ENCODE data around the gene DDX51.
"Not testable (repeated sequence)": the region's sequence is repeated elsewhere in the genome, so short reads cannot be mapped to it uniquely, and the experiment has no call there.

The DDX51 gene

GRCh38 chr12:132140918-132141841, 2.9 kb downstream of the DDX51 start:
- no peak for DNase-seq (ENCODE audit: low read depth)

DNA sequence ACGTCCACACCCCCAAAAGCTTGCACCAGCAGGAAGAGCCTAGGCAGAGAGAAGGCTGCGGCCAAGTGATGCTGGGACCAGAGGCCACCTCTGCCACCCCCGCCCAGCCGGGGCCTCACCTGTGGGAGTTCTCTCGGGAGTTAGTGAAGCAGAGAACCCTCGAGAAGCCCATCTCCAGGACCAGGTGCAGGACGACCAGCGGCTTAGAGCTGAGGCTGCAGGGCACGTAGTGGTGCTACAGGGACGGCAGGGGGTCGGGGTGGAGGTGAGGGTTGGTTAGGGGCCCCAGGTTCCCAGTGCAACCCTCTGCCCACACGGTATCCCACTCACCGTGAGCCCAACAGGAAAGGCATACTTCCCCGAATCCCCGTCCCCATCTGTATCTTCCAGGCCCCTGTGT, 3.6 kb downstream of the DDX51 start:
- no peak for DNase-seq (ENCODE audit: low read depth)

- DNase-seq (ENCODE audit: low read depth) = no peak
These were observed 4.2 kb downstream of the DDX51 start for GRCh38 chr12:132139912-132140311.

GRCh38 chr12:132138941-132139871, 4.9 kb downstream of the DDX51 start:
- DNase-seq (ENCODE audit: low read depth) = no peak

- no peak for DNase-seq (ENCODE audit: low read depth)
These were observed 6.5 kb downstream of the DDX51 start for GRCh38 chr12:132137483-132138125.

GRCh38 chr12:132136226-132136625, 7.9 kb downstream of the DDX51 start:
- not testable (repeated sequence) for DNase-seq (ENCODE audit: low read depth)

GRCh38 chr12:132134653-132135183, 9.4 kb downstream of the DDX51 start:
- not testable (repeated sequence) for DNase-seq (ENCODE audit: low read depth)

DNA sequence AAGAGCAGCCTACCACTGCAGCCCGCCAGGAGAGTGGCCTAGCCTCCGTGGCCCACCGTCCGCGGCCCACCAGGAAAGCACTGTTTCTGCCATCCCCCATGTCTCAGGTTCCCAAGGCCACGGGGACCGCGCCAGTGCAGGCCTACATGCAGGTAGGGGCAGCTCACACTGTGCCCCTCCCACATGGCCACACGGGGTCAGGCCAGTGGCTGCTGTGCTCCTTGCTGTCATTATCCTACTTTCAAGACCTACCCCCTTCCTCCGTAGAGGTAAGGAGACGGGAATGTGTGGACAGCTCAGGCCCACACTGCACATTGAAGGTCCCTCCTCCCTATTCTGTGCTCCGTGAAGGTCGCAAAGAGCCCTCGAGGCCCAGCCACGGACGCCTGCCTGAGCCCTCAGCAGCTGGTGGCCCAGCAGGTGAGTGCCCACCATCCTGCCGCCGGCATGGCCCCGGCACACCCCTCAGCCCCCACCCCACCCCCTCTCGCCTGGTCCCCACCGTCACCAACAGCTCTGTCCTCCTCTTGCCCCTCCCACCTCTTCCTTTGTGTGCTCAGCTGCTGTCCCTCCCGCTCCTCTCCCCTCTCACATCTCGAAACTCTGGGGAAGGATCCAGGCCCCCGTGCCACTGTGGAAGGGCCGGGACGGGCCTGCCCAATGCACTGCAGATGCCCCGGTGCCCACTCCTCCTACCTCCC, 10.0 kb downstream of the DDX51 start:
- DNase-seq (ENCODE audit: low read depth) = no peak

GRCh38 chr12:132132609-132133430, 11.3 kb downstream of the DDX51 start:
- no peak for DNase-seq (ENCODE audit: low read depth)

- no peak for DNase-seq (ENCODE audit: low read depth)
These were observed 12.2 kb downstream of the DDX51 start for GRCh38 chr12:132131952-132132351.

DNA sequence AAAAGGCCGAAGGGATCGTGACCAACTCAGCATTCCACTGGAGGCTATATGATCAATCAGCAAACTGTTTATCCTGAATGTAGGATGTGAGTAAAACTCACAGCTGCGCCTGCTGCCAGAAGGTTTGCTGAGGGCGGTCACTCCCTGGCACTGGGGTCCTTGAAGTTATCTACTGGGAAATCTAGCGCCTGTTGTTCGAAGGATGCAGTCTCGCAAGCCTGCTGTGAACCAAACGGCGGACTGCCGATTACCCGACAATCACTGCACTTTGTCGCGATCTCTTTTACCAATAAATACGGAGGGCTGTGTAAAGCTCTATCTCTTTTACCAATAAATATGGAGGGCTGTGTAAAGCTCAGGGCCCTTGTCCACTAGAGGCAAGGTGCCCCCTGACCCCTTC, 12.9 kb downstream of the DDX51 start:
- no peak for DNase-seq (ENCODE audit: low read depth)

DNA sequence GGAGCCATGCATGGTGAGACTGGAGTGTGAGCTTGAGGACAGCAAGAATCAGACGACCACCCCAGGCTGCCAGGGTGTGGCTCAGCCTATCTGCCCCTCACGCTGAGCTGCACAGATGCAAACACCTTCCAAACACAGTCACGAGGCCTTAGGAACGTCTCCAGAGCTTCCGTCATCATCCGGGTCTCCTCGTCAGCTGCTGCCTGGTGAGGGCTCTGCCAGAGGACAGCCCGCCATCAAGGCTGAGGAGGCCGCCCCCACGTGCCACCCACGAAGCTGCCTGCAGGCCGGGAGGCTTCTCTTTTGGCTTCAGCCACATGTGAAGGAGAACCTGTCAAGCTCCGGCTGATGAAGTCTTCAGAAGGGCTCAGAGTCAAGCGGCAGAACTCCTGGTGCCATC, 13.4 kb downstream of the DDX51 start:
- no peak for DNase-seq (ENCODE audit: low read depth)

DNA sequence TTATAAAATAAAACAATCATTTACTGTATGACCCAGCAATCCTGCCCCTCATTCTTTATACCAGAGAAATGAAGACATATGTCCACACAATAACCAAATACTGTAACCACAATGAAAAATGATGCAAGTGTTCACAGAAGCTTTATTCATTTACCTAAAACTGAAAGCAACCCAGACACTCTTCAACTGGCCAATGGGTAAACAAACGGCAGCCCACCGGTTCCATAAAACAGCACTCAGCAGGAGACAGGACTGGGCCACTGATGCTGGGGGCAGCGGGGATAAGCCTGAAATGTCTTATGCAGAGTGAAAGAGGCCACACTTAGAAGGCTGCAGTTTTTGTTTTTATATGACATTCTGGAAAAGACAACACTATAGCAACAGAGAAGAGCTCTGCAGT, 15.1 kb downstream of the DDX51 start:
- DNase-seq (ENCODE audit: low read depth) = no peak

- no peak for DNase-seq (ENCODE audit: low read depth)
These were observed 17.1 kb downstream of the DDX51 start for GRCh38 chr12:132127041-132127440.

DNA sequence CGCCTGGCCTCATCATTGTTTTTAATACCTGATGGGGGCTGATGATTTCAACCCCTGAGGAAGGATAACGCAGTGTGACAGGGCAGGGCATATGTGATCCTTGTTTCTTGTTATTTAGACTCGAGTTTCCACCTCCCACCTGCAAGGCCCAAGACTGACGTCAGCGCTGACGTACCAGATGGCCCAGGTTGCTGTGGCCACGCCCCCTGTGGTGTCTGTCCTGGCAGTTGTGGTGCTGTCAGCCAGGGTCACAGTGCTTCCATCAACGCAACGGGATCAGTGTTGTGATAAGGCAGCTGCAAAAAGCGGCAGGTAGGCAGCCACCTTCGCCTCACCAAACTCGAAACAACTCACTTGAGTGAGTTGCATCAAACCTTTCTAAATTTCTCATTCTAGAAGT, 18.4 kb downstream of the DDX51 start:
- no peak for DNase-seq (ENCODE audit: low read depth)

DNA sequence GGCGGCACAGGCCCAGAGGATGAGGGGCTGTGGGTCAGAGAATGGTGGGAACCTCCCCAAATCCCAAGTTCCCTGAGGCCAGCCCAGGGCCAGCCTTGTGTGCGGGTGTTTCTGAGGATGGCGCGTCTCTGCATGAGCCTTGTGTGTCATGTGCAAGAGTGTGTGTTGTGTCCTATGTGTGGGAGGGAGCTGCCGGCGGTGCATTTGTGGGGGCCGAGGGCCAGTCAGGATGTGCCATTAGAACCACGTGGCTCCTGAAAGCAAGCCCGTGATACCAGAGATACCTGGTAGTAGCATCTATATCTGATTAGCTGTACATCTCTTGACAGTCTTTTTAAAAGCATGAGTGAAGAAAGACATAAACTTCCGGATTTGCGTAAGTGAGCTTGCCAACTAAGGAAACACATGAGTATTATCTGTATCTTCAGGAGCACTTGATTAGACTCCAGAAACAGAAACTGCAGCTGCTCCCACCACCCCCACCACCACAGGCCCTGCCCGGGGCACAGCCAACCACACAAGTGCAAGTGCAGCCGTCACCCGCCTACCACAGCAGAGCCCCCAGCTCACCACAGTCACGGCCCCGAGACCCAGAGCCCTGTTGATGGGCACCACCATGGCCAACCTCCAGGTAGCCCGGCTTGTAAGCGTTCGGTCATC, 19.2 kb downstream of the DDX51 start:
- no peak for DNase-seq (ENCODE audit: low read depth)

DNA sequence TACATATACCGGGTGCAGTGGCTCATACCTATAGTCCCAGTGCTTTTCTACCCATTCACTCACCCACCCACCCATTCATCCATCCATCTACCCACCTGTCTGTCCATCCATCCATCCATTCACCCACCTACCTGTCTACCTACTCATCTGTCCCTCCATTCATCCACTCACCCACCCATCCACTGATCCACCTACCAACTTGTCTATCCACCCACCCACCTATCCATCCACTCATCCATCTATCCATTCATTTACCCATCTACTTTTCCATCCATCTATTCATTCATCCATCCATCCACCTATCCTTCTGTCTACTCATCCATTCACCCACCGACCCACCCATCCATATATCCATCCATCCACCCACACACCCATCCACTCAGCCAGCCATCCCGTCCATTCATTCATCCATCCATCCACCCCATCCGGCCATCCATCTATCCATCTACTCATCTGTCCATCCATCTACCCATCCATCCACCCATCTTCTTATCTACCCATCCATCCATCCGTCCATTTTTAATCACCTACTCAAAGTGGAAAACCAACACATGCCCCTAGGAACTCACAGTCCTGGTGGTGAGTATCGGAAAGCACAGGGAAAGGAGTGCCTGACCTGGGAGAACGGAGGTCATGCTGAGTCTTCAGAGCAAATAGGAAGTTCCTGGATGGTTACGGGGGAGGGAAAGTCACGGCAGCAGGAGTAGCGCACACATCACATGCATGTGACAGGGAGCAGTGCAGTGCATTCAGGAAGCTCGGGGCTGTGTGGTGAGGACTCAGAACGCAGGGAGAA, 20.0 kb downstream of the DDX51 start:
- DNase-seq (ENCODE audit: low read depth) = no peak

DNA sequence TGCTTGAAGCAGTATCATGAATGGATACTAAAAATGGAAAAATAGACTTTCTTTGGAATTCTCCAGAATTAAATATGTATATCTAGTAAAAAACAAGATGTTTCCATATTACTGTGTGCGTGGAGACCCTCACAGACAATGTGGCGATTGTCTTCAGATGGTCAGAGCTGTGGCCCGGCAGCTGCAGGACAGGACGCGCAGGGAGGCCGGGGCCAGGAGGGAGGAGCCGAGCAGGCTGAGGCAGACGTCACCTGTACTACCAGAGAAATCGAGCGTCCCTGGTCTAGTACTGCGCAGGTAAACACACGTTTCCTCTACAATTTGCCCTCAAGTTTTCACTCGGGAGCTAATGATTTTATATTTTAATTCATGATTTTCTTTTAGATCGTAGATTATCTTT, 22.8 kb downstream of the DDX51 start:
- no peak for DNase-seq (ENCODE audit: low read depth)

DNA sequence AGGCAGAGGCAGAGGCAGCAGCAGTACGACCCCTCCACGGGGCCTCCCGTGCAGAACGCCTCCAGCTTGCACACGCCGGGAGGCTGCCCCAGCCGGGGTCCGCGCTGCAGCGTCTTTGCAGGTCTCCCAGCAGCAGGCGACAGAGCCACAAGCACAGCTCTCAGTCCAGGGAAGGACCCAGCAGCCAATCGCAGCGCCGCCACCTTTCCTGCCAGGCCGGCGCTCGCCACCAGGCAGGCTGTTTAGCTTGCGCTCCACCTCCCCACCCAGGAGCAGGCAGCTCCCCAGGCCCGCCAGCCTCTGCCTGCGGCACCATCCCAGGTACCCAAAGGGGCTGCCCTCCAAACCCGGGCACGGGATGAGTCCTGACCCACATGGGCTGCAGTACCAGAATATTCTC, 25.2 kb downstream of the DDX51 start:
- no peak for DNase-seq (ENCODE audit: low read depth)

Measured in stimulated activated CD8-positive, alpha-beta memory T cell treated with anti-CD3 and anti-CD28 coated beads, Interleukin-12 subunit alpha, Interleukin-12 subunit beta, amount 100 ng/mL, for 1 hour (primary cell).